ENCODE data around the gene KIRREL2. TPM values are rescaled to one million over a fixed set of nuclear protein-coding genes. Genes with fewer than 3 reads are reported as not detected.

KIRREL2 gene
- total and polyA plus RNA-seq, 9 of the 15 experiments (the other 6 are each of a cell fraction or from before 2014, with no cell fraction given) = 0.01 to 0.12 (median 0.09) TPM; not detected in 4

DNA sequence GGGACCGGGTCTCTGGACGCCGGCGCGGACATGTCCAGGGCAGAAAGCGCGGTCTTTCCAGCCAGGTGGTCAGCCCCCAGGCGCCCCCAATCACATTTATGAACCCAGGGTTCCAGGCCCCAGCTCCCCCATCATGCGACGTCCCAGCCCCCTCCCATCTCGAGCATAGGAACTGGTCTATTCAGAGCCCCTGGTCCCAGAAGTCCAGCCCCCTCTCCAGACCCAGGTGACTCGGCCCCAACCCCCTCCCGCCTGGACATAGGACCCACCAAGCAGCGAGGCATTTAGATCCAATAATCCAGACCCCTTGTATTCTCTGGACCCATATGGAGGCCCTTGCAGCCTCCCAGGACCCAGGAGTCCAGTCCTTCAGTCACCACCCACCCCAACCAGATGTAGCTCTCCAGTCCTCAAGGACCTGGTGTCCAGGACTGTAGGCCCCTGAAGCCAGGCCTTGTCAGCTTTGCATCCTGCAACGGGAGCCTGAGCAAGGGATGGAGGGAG is 12.2 kb downstream of the KIRREL2 start:
- ATAC-seq (no peak), DNase-seq (ENCODE audit: extremely low read depth in 1 of 4, low spot score in 3 of 4) (no peak), FAIRE-seq (no peak)
- intact Hi-C loops (cut with micrococcal nuclease) (no loop called here), in situ Hi-C loops (cut with MboI) (no loop called here)
- BruUV-seq (replicated peaks) = no TSS peak
- no peak overlapping the region; the same call in none of the 2 replicates for H2AFZ ChIP-seq (ENCODE audit: low read depth, low read length)
- H3K79me2 ChIP-seq (ENCODE audit: control insufficient read depth, insufficient read depth, low read length) = no peaks in the 10 kb centered on the region
- ChIA-PET CTCF (ENCODE audit: low intra/inter-chr PET ratio) (no interaction called here), POLR2A (interaction anchor here (0.6 to 1.7 kb wide), 2 partner anchors 11 to 33 kb away, joined by 4 to 9 read pairs; no protein-coding TSS in a partner anchor)
- peaks cover 0 to 5% of the 10 kb centered on the region in 2 experiments; a peak in 1 of 5 replicates for H3K27me3 ChIP-seq (ENCODE audit: control insufficient read depth in 2 of 2, insufficient read depth in 2 of 2, low read length in 2 of 2)
- no peak overlapping the region for H3K9ac ChIP-seq (ENCODE audit: insufficient read depth in 1 of 2, low read depth in 2 of 2, low read length in 2 of 2)
- H3K36me3 ChIP-seq (ENCODE audit: control insufficient read depth, insufficient read depth, low read length) = no peaks in the 10 kb centered on the region
- H3K4me3 ChIP-seq = peak overlapping the region; percentile 36; the same call in 1 of the 2 replicates
- peaks cover 20 to 45% of the 10 kb centered on the region in 2 experiments for H3K4me1 ChIP-seq (replicated peaks in 1 of 2; ENCODE audit: control insufficient read depth in 2 of 2, insufficient read depth in 2 of 2, low read length in 2 of 2)
- no peaks in the 10 kb centered on the region for H3K9me1 ChIP-seq (ENCODE audit: control insufficient read depth, insufficient read depth, low read length)
- no peak overlapping the region for H3K27ac ChIP-seq (ENCODE audit: extremely low read depth, low read depth, low read length)
- peaks cover 4% of the 10 kb centered on the region; the same call in 1 of the 2 replicates for H4K20me1 ChIP-seq (replicated peaks; ENCODE audit: control insufficient read depth, insufficient read depth, low read length)
- TF ChIP-seq, protein P1, sequence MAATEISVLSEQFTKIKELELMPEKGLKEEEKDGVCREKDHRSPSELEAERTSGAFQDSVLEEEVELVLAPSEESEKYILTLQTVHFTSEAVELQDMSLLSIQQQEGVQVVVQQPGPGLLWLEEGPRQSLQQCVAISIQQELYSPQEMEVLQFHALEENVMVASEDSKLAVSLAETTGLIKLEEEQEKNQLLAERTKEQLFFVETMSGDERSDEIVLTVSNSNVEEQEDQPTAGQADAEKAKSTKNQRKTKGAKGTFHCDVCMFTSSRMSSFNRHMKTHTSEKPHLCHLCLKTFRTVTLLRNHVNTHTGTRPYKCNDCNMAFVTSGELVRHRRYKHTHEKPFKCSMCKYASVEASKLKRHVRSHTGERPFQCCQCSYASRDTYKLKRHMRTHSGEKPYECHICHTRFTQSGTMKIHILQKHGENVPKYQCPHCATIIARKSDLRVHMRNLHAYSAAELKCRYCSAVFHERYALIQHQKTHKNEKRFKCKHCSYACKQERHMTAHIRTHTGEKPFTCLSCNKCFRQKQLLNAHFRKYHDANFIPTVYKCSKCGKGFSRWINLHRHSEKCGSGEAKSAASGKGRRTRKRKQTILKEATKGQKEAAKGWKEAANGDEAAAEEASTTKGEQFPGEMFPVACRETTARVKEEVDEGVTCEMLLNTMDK (IDR thresholded peaks at IDR 0.05; ENCODE audit: borderline replicate concordance, insufficient read depth, low read depth, low read length, poor library complexity, severe bottlenecking) = no peak
- TF ChIP-seq SMAD1 (IDR thresholded peaks at IDR 0.05; ENCODE audit: low read depth, low read length, partially characterized antibody) = no peak
- TF ChIP-seq PHF8 (IDR thresholded peaks at IDR 0.05; ENCODE audit: borderline replicate concordance, low read length) = peak; percentile 4; the same call in 1 of the 2 replicates
- no peak for TF ChIP-seq ZNF23 (CRISPR knock-in tag; IDR thresholded peaks at IDR 0.05)
- TF ChIP-seq ELF2 (CRISPR knock-in tag; IDR thresholded peaks at IDR 0.05) = no peak
- TF ChIP-seq SAP30 (IDR thresholded peaks at IDR 0.05; ENCODE audit: borderline replicate concordance, insufficient read depth, low read depth, low read length, poor library complexity, severe bottlenecking) = peak; percentile 4
- TF ChIP-seq PTBP1 (IDR thresholded peaks at IDR 0.05; ENCODE audit: low read depth, low read length) = no peak
- no peak for TF ChIP-seq TRIM28 (IDR thresholded peaks at IDR 0.05)
- TF ChIP-seq KLF1 (tag; IDR thresholded peaks at IDR 0.05) = no peak
- TF ChIP-seq CHD2 (IDR thresholded peaks at IDR 0.05; ENCODE audit: low read depth, low read length) = no peak
- no peak for TF ChIP-seq CEBPB (tag; IDR thresholded peaks at IDR 0.05)
- 6% methylated on average over 7 of the region's 15 CpGs for WGBS (ENCODE audit: insufficient coverage, low coverage, missing lambda C conversion rate)
- H3K4me2 ChIP-seq (ENCODE audit: insufficient read depth, low read length) = no peak overlapping the region; the same call in 1 of the 2 replicates
- H3K9me3 ChIP-seq (replicated peaks; ENCODE audit: control insufficient read depth, insufficient read depth, low read depth, low read length) = no peaks in the 10 kb centered on the region
